Epithelial cell of alveolus of lung (primary cell): ENCODE measurements around the gene OR52E4. TPM values are rescaled to one million over a fixed set of nuclear protein-coding genes. Genes with fewer than 3 reads are reported as not detected.

Experiments used
- total RNA-seq: library from RNA; depleted of rRNA; stranded (reverse); fragments of >200 nt; gene quantifications from 2 replicates; pipeline ENCODE4 v1.2.1, GENCODE V29; 2015

OR52E4 gene
- not detected in 2 replicates for total RNA-seq

DNA sequence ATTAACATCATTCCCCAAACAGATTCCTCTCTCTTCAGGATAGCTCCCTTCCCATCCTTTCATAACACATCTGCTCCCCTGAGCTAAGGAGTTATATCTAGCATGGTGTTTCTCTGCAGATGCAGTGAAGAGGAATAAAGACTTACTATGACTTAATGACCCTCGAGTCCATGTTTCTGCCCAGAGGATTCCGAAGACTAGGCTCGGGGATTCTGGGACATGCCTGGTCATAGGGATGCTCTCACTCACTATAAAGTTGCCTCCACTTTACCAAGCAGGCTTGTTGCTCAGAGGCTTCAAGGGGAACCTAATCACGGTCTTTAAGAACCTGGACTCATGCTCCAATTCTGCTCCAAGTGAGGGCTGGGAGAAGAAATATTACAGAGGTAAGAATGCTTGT is at the start of gene OR52E4:
Gene OR52E4, plus strand, starts transcription at position 301 of the 400 bp plus-strand sequence. CDS start 3,664 bp downstream, outside the sequence.

DNA sequence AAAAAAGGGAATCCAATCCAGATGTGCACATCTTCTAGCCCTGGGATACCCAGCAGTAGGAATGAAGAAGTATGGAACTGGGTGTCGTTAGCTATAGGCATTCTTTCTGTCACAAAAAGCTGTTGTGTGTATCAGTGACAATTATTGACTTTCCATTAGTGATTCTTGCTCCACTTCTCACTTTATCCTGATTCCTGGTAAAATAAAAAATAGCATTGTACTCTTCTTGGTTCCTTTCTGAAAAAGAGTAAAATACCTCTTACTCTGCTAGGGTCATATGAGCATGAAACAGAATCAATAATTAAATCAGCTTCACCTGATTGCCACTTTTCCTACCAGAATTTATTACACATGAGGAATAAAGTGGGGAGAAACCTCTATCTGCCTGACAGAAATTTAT is 38.6 kb upstream of the OR52E4 start, which contains the start of gene OR52E6:
Gene OR52E6, minus strand, starts transcription at position 101 of the 400 bp plus-strand sequence. Its CDS starts 0 bp downstream, at position 101.

DNA sequence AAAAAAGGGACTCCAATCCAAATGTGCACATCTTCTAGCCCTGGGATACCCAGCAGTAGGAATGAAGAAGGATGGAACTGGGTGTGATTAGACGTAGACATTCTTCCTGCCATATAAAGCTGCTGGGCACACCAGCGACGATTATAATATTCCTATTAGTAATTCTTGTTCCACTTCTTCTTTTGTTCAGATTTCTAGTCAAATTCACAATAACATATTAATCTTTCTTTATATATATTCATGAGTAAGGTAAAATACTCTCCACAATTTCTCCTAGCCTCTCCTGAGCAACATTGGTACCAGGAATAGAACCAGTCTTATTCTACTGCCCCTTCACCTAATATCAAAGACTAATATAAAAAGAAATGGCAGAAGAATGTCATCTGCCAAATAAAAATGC is 22.8 kb upstream of the OR52E4 start, which contains the start of gene OR52E8:
Gene OR52E8, minus strand, starts transcription at position 101 of the 400 bp plus-strand sequence. Its CDS starts 0 bp downstream, at position 101.

DNA sequence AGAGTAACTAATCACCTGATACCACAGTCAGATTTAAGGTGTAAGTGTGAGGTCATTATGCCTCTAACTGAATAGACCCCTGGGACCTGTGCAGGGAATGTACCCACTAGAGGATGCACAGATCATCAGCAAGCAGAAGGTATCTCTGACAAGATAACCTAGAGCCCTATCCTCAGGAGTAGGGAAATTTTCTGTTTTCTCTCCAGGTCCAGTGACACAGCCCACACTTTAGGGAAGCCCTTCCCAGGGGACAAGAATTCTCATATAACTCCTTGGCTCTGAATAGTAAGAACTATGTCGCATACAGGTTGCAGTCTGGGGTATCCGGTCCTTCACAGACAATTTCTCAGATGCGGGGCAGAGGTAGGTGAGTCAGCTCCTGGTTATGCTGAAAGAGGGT is 12.5 kb downstream of the OR52E4 start, which contains the start of gene OR52E5:
Gene OR52E5, plus strand, starts transcription at position 301 of the 400 bp plus-strand sequence. CDS start 7,569 bp downstream, outside the sequence.

Other genes starting within 250 kb of the OR52E4 start
- 28.4 and 30.4 TPM in 2 replicates for gene TRIM5, start 195.6 kb upstream of the OR52E4 start, total RNA-seq
- gene TRIM22, start 190.8 kb upstream of the OR52E4 start, total RNA-seq, result 9.3 and 28.7 TPM in 2 replicates
- not detected in 2 replicates for gene OR56B1, start 144.2 kb upstream of the OR52E4 start, total RNA-seq
- gene OR52N4, start 126.4 kb upstream of the OR52E4 start, total RNA-seq, result not detected in 2 replicates
- not detected in 2 replicates for gene OR52N5, start 97.3 kb upstream of the OR52E4 start, total RNA-seq
- gene OR52N1, start 89.4 kb upstream of the OR52E4 start, total RNA-seq, result not detected in 2 replicates
- not detected in 2 replicates for gene OR52N2, start 71.7 kb upstream of the OR52E4 start, total RNA-seq
- gene OR52E6, start 38.7 kb upstream of the OR52E4 start, total RNA-seq, result not detected in 2 replicates
- not detected in 2 replicates for gene OR52E8, start 22.9 kb upstream of the OR52E4 start, total RNA-seq
- gene OR52E5, start 12.6 kb downstream of the OR52E4 start, total RNA-seq, result not detected in 2 replicates
- not detected in 2 replicates for gene OR56A3, start 61.6 kb downstream of the OR52E4 start, total RNA-seq
- gene OR56A5, start 87.9 kb downstream of the OR52E4 start, total RNA-seq, result not detected in 2 replicates
- gene OR52L1, start 106.4 kb downstream of the OR52E4 start, total RNA-seq, result not detected in 2 replicates
- not detected in 2 replicates for gene OR56A4, start 126.3 kb downstream of the OR52E4 start, total RNA-seq
- gene OR56A1, start 150.1 kb downstream of the OR52E4 start, total RNA-seq, result not detected in 2 replicates
- gene OR56B4, start 227.1 kb downstream of the OR52E4 start, total RNA-seq, result not detected in 2 replicates